Central memory CD4-positive, alpha-beta T cell (primary cell): ENCODE data around the gene FBXW8.

ENCODE experiments used
- DNase-seq: peaks from one replicate; pipeline ENCODE4 v3.0.0; 2022

Gene FBXW8

DNA sequence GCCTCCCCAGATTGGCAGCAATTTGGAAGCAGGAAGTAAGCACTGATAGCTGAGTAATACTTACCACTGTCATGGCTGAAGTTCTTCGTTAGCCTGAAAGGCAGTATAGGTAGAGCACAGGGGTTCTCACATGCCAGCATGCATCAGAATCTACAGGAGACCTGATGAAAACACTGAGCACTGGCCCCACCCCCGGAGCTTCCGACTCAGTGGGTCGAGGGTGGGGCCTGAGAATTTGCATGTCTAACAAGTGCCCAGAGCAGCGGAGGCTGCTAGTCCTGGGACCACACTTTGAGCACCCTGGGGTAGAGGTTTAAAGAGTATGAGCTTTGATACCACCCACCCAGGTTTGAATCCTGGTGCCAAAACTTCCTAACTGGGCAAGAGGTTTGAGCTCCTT lies 89.6 kb downstream of the FBXW8 start:
- no peak for DNase-seq

GRCh38 chr12:117002051-117002817 lies 91.5 kb downstream of the FBXW8 start:
- DNase-seq: no peak

DNA sequence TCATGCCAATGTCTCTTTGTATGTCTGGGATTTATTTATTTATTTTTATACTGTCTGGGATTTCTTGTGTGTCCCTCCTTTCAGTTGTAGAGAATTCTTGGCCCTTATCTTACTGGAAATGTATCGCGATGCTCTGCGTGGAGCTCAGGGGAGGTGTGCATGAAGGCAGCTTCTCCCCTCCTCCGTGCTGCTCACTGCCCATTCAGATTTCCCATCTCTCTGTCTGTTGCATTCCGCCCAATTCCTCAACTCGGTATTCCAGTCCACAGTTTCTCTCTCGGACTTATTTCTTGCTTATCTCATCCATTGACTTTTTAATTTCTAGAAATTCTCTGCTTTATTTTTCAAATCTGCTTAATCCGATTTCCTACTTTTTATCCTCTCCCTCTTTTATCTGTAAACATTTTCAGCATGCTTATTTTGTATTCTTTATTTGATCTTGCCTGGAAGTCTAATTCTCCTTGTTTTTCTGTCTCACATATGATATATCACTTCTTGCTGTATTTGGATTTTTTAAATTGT lies 93.2 kb downstream of the FBXW8 start:
- DNase-seq: no peak

DNA sequence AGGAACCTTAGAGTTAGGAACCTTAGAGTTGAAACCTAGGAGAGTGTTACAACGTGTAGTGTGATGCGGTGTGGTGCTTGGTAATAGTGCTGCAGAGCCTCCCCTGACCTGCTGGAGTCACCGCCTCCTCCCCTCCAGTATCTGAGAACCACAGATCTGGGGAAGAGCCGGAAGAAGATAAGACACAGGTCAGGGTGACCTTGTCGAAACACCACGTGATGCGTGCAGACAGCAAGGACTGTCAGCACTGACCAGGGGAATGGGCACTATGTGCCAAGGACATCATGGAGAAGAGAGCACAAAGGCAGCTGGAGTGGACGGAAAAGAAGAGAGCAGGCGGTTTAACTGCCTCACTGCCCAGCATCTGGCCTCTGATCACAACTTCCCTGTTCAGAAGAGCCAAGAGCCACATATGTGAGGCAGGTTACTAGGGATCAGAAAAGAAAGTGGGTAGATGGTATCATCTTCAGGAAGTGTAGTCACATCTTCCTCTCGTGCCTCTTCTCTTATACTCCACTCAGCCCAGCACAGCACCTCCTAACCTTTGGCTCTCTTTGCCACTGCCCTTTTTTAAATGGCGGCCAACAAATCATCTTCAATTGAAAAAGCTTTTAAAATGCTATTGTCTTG lies 94.8 kb downstream of the FBXW8 start:
- DNase-seq: no peak

- DNase-seq: no peak
Measured at GRCh38 chr12:117006333-117006732, 95.6 kb downstream of the FBXW8 start.

GRCh38 chr12:117007577-117007976 lies 96.8 kb downstream of the FBXW8 start:
- DNase-seq: no peak

DNA sequence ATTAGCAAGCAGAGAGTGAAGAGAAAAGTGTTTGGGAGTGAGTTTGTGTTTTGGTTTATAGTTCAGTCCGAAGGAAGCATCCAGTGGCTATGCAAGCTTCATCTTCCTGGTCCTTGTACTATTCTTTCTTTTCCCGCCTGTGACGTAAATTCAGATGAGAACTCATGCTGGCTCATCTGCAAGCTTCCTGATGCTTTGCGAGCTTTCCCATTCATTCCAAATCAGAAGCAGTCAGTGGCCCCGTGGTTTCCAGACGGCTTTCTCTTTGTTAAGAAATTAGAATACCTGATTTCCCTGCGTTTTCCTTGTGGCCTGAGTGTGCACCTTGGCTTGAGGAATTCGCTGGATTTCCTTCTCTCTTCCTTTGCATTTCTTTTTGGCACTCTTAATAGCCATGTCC lies 99.0 kb downstream of the FBXW8 start:
- no peak for DNase-seq

GRCh38 chr12:117010693-117011451 lies 100.1 kb downstream of the FBXW8 start:
- DNase-seq: no peak

DNA sequence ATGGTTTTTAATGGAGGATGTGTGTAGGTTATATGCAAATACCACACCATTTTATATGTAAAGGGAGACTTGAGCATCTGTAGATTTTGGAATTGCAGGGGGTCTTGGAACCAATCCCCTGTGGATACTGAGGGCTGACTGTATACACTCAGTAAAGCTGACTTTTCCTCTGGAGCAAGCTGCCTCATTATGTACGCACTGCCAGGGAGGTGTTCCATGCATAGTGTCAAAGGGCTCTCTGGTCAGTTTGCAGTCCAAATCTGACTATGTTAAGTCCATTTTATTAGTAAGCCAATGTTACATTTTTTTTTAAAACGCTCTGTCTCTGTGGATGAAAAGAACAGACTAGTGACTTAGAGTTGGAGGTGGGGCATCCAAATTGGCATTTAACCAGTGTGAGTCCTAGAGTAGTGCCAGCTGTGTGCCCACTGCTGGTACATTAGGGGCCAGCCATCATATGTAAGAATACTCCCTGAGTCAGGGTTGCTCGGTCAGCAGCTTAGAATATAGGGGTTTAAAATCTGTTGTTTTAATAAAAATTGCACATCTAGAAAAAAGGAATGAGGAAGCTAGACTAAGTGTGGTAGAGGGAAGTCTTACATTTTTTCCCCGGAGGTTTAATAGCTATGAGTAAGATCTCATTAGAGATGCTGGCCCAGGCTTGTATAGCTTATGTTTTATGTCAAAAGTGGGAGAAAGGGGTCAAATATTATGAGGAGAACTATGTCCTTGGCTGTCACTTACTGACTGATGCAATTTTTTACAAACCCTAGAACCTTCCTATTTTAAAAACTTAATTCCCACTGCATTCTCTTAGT lies 101.4 kb downstream of the FBXW8 start:
- no peak for DNase-seq

- no peak for DNase-seq
Measured at GRCh38 chr12:117013726-117014125, 103.0 kb downstream of the FBXW8 start.

DNA sequence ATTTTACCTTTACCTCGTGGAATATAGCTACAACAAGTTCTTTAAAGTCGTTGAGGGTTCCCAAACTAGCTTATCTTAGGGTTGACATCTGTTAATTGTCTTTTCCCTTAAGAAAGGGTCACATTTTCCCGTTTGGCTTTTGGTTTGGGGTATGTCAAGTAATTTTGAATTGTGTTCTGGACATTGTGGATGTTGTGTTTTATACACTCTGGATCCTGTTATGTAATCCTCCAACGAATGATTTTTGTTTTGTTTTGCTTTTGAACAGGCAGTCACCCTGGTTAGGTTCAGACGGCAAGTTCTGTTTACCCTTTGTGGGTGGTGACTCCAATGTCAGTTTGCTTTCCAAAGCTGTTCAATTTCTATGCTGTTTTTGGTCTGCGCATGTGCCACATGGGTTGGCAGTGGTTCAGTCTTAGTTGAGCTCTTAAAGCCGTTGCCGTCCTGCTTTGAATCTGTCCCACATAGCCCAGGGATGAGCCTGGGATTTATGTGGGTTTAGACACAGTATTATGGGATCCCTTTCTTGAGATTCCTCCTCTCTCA lies 103.7 kb downstream of the FBXW8 start:
- DNase-seq: no peak

DNA sequence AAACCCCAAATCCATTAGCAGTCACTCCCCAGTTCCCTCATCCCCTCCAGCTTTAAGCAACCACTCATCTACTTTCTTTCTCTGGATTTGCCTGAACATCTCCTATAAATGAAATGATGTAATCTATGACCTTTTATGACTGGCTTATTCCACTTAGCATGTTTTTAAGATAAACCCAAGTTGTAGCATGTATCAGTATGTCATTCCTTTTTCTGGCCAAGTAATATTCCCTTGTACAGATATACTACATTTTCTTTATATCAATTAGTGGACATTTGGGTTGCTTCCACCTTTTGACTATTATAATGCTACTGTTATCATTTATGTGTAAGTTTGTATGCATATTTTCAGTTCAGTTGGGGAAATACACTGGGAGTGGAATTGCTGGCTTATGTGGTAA lies 105.1 kb downstream of the FBXW8 start:
- DNase-seq: no peak

- DNase-seq: no peak
Measured at GRCh38 chr12:117017807-117018206, 107.1 kb downstream of the FBXW8 start.

GRCh38 chr12:117018276-117018675 lies 107.5 kb downstream of the FBXW8 start:
- DNase-seq: no peak

- no peak for DNase-seq
Measured at GRCh38 chr12:117018685-117019084, 107.9 kb downstream of the FBXW8 start.

DNA sequence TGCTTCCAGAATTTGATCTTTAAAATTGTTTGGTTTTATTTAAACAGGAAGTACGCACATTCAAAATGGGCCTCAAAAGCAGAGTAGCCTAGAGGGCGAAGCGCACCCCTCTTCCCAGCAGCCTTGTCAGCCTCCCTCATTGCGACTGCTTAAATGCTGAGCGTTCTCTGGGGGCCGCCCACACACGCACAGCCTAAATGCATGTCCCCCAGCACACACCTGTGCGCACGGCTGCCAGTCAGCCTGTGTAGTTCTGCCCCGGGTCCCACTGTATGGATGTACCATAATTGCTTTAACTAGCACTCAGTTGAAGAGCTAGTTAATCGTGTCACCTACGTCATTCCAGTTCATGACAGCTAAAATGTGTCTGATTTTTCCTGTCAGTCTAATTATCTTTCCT lies 109.1 kb downstream of the FBXW8 start:
- DNase-seq: no peak

GRCh38 chr12:117020536-117021220 lies 109.9 kb downstream of the FBXW8 start:
- no peak for DNase-seq

DNA sequence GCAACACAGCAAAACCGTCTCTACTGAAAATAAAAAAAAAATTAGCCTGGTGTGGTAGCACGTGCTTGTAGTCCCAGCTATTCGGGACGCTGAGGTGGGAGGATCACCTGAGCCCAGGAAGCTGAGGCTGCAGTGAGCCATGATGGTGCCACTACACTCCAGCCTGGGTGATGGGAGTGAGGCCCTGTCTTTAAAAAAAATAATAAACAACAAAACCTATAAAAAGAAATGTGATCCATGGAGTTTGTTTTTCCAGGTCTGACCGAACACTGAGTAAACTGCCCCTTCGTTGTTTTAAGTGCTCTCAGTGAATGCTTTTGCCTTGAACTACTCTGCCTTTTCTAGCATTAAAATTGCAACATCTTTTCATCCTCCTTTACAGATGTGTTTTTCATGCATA lies 111.7 kb downstream of the FBXW8 start:
- no peak for DNase-seq

DNA sequence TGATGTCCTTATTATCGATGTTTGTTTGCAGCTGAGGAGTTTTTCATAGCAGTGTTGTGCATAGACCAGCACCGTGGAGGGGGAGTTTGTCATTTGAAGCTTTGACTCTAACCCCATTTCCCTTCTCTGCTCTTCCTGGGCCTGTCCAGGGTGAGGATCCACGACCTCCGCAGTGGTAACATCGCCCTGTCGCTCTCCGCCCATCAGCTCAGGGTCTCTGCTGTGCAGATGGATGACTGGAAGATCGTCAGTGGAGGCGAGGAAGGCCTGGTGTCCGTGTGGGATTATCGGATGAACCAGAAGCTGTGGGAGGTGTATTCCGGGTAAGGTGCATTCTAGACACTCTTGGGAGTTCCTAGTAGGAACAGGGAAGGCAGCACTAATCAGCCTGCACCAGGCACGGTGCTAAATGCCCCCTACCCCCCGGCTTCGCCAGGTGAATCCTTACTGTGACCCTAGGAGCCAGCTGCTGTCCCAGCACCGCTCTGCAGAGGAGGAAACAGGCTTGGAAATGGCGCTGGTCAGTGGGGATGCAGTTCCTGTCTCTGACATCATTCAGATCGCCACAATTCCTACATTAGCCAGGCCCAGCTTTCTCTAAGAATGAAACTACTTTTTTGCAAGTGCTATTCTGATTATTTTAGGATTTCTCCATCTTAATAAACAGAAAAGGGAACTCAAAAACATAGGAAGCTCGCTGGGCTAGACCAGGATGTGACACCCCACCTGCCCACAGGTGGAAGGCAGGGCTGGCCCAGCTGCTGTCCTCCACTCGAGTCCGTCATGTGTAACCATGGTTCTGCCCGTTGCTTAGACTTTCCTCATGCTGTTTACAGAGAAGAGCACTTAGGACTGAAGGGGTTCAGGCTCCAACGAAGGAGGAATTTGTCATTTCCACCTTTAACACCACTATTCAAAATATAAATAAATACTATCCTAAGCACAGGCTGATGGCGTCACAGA lies 113.5 kb downstream of the FBXW8 start:
- DNase-seq: no peak

- no peak for DNase-seq
Measured at GRCh38 chr12:117024961-117025480, 114.3 kb downstream of the FBXW8 start.
